Measurements from ENCODE around the gene SGPP2. TPM values are rescaled to one million over a fixed set of nuclear protein-coding genes. Genes with fewer than 3 reads are reported as not detected.

Gene SGPP2
- total and polyA plus RNA-seq, 2 donors (not counting 3 experiments of a cell fraction or from before 2014, with no cell fraction given) = not detected

DNA sequence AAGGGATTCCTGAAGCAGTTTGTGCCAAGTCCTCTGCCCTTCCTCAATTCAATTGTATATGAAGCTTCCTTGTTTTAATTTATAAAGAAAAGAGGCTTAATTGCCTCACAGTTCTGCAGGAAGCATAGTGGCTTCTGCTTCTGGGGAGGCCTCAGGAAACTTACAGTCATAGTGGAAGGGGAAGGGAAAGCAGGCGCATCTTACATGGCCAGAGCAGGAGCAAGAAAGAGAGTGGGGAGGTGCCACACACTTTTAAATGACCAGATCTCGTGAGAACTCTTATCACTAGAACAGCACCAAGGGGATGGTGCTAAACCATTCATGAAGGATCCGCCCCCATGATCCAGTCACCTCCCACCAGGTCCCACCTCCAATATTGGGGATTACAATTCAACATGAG, 114.2 kb downstream of the SGPP2 start:
- no peak for FAIRE-seq
- H2AFZ ChIP-seq (ENCODE audit: low read depth, low read length) = no peak overlapping the region
- dilution Hi-C loops (cut with MboI; ENCODE audit: extremely low pct_ligation_motif_present, low sequenced_read_pairs) = no loop called here

DNA sequence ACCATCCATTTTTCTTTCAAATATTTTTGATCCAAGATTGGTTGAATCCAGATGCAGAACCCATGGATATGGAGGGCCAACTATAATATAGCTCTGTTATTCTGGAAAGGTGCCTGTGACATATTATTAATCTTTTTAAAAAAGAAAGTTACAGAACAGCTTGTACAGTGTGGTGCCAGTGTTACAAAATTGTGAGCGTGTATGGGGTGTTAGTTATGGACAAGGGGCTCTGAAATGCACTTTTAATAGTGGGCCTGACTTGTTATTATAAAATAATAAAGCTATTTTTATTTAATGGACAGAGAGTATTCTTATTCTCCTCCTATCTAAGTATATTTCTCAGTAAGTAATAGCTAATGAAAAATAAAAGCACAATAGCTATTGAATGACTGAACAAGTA, 120.3 kb downstream of the SGPP2 start:
- DNase-seq (ENCODE audit: low read depth, low spot score) = no peak
- Histone ChIP-seq H3K9ac (replicated peaks; ENCODE audit: extremely low read depth, insufficient read depth, low read length) (no peak overlapping the region), H3K79me2 (ENCODE audit: control insufficient read depth, insufficient read depth, low read length) (no peaks in the 10 kb centered on the region), H3K4me2 (ENCODE audit: insufficient read depth, low read length) (no peak overlapping the region), H2AFZ (ENCODE audit: low read depth, low read length) (no peak overlapping the region), H4K20me1 (replicated peaks; ENCODE audit: control insufficient read depth, extremely low read depth, insufficient read depth, low read length) (no peaks in the 10 kb centered on the region), H3K36me3 (ENCODE audit: control insufficient read depth in 2 of 2, extremely low read depth in 1 of 2, insufficient read depth in 2 of 2, low read length in 2 of 2) (no peaks in the 10 kb centered on the region), H3K27ac (ENCODE audit: insufficient read depth, low read depth, low read length) (no peak overlapping the region), H3K9me1 (replicated peaks; ENCODE audit: control insufficient read depth, extremely low read depth, insufficient read depth, low read length) (no peaks in the 10 kb centered on the region), H3K27me3 (ENCODE audit: control insufficient read depth in 2 of 2, insufficient read depth in 2 of 2, low read length in 2 of 2) (peaks cover 9 to 20% of the 10 kb centered on the region in 2 experiments), H3K4me1 (ENCODE audit: control insufficient read depth, extremely low read depth, insufficient read depth, low read length) (no peaks in the 10 kb centered on the region), H3K9me3 (replicated peaks; ENCODE audit: control insufficient read depth, insufficient read depth, low read length) (no peaks in the 10 kb centered on the region), H3K4me3 (replicated peaks in 1 of 3; ENCODE audit: insufficient read depth in 1 of 3, low read depth in 1 of 3, low read length in 3 of 3) (no peak overlapping the region)
- POLR2A ChIA-PET = no interaction called here
- BruUV-seq (replicated peaks) = no TSS peak
- intact Hi-C loops (cut with micrococcal nuclease) = no loop called here
- TF ChIP-seq FOS (IDR thresholded peaks at IDR 0.05; ENCODE audit: borderline replicate concordance, insufficient read depth, low read length) (no peak), MYC (IDR thresholded peaks at IDR 0.05; ENCODE audit: low read depth, low read length) (no peak), POLR2AphosphoS5 (IDR thresholded peaks at IDR 0.05; ENCODE audit: insufficient read depth, low read depth, low read length) (no peak)
- TF ChIP-seq, protein P1, sequence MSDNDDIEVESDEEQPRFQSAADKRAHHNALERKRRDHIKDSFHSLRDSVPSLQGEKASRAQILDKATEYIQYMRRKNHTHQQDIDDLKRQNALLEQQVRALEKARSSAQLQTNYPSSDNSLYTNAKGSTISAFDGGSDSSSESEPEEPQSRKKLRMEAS (IDR thresholded peaks at IDR 0.05; ENCODE audit: insufficient read depth, insufficient read length) = no peak
- FAIRE-seq = no peak
- dilution Hi-C loops (cut with MboI; ENCODE audit: extremely low pct_ligation_motif_present, low sequenced_read_pairs) = no loop called here
- CTCF ChIA-PET = interaction anchor here (0.6 to 1.7 kb wide), 6 partner anchors 9 to 227 kb away, joined by 3 to 7 read pairs (median 3); no protein-coding TSS in a partner anchor

More for the DNA sequence above, 114.2 kb downstream of the SGPP2 start:
- Histone ChIP-seq H4K20me1 (replicated peaks; ENCODE audit: control insufficient read depth, extremely low read depth, insufficient read depth, low read length) (no peaks in the 10 kb centered on the region), H3K27ac (ENCODE audit: insufficient read depth, low read depth, low read length) (no peak overlapping the region), H3K9me1 (replicated peaks; ENCODE audit: control insufficient read depth, extremely low read depth, insufficient read depth, low read length) (no peaks in the 10 kb centered on the region), H3K4me1 (ENCODE audit: control insufficient read depth, extremely low read depth, insufficient read depth, low read length) (no peaks in the 10 kb centered on the region), H3K27me3 (ENCODE audit: control insufficient read depth in 2 of 2, insufficient read depth in 2 of 2, low read length in 2 of 2) (peaks cover 0 to 2% of the 10 kb centered on the region in 2 experiments), H3K4me3 (replicated peaks in 1 of 3; ENCODE audit: insufficient read depth in 1 of 3, low read depth in 1 of 3, low read length in 3 of 3) (no peak overlapping the region), H3K36me3 (ENCODE audit: control insufficient read depth in 2 of 2, extremely low read depth in 1 of 2, insufficient read depth in 2 of 2, low read length in 2 of 2) (no peaks in the 10 kb centered on the region), H3K9me3 (replicated peaks; ENCODE audit: control insufficient read depth, insufficient read depth, low read length) (no peaks in the 10 kb centered on the region), H3K79me2 (ENCODE audit: control insufficient read depth, insufficient read depth, low read length) (no peaks in the 10 kb centered on the region), H3K4me2 (ENCODE audit: insufficient read depth, low read length) (no peak overlapping the region), H3K9ac (replicated peaks; ENCODE audit: extremely low read depth, insufficient read depth, low read length) (no peak overlapping the region)
- TF ChIP-seq FOS (IDR thresholded peaks at IDR 0.05; ENCODE audit: borderline replicate concordance, insufficient read depth, low read length) (no peak), MYC (IDR thresholded peaks at IDR 0.05; ENCODE audit: low read depth, low read length) (no peak), POLR2A (IDR thresholded peaks at IDR 0.05; ENCODE audit: low read depth, low read length) (no peak)
- ChIA-PET CTCF (no interaction called here), POLR2A (no interaction called here)
- BruUV-seq (replicated peaks) = no TSS peak
- DNase-seq (ENCODE audit: low read depth, low spot score) = no peak
- intact Hi-C loops (cut with micrococcal nuclease) = no loop called here
